SJCRH30 (cell line): ENCODE data around the gene SYTL1. TPM values are rescaled to one million over a fixed set of nuclear protein-coding genes. Genes with fewer than 3 reads are reported as not detected.

Source experiments
- DNase-seq, 2 experiments: peaks; one replicate each; pipeline ENCODE4 v3.0.0-alpha.2; 2015 to 2020
- H3K27ac ChIP-seq: fragments of 250-450 bp; sonication (Bioruptor Pico); 2 replicates; pipeline ENCODE4 v1.5.1; 2020; ENCODE audit warnings: mild to moderate bottlenecking, moderate library complexity
- H3K27me3 ChIP-seq: fragments of 250-450 bp; sonication (Bioruptor Pico); 2 replicates; pipeline ENCODE4 v1.5.1; 2020; ENCODE audit warnings: mild to moderate bottlenecking, moderate library complexity
- H3K36me3 ChIP-seq: fragments of 250-450 bp; sonication (Bioruptor Pico); 2 replicates; pipeline ENCODE4 v1.5.1; 2020; ENCODE audit warnings: mild to moderate bottlenecking, moderate library complexity
- H3K4me1 ChIP-seq: fragments of 250-450 bp; sonication (Bioruptor Pico); 2 replicates; pipeline ENCODE4 v1.5.1; 2020; ENCODE audit warnings: mild to moderate bottlenecking, moderate library complexity
- H3K4me3 ChIP-seq: fragments of 250-450 bp; sonication (Bioruptor Pico); 2 replicates; pipeline ENCODE4 v1.5.1; 2020; ENCODE audit warnings: mild to moderate bottlenecking, moderate library complexity
- H3K9me3 ChIP-seq: fragments of 250-450 bp; sonication (Bioruptor Pico); replicated peaks from 2 replicates; pipeline ENCODE4 v1.5.1; 2020; ENCODE audit warnings: mild to moderate bottlenecking, moderate library complexity
- total RNA-seq: library from RNA; depleted of rRNA; stranded (reverse); fragments of >200 nt; shearing (Covaris generic); gene quantifications from 2 replicates; pipeline ENCODE4 v1.2.3, GENCODE V29; 2014; rRNA removed

Gene SYTL1
- total RNA-seq, 1 experiment from 2014 or later: 0.47 TPM

DNA sequence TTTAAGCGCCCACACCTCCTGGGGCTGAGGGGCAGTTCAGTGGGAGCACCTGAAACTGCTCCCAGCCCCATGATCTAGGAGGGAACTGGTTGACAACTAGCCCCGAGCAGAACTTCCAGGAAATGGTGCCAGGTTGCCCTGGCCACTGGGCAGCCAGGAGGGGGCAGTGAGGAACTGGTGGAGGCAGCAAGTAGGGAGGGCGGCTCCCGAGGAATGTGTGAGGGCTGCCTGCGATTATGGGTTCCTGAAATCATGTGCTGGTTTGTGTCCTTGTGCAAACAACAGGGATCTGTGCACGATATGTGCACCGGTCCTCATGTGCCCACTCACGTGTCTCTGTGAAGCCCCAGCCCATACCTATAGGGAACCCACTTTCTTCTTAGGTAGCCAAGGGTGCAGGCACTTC lies 60.5 kb downstream of the SYTL1 start:
- Histone ChIP-seq H3K4me1 (peaks cover 30% of the 10 kb centered on the region), H3K27ac (peak overlapping the region; percentile 82), H3K36me3 (no peaks in the 10 kb centered on the region), H3K4me3 (no peak overlapping the region; the same call in 1 of the 2 replicates), H3K9me3 (no peaks in the 10 kb centered on the region), H3K27me3 (no peaks in the 10 kb centered on the region)
- peak; percentile 78 to 81 for DNase-seq

DNA sequence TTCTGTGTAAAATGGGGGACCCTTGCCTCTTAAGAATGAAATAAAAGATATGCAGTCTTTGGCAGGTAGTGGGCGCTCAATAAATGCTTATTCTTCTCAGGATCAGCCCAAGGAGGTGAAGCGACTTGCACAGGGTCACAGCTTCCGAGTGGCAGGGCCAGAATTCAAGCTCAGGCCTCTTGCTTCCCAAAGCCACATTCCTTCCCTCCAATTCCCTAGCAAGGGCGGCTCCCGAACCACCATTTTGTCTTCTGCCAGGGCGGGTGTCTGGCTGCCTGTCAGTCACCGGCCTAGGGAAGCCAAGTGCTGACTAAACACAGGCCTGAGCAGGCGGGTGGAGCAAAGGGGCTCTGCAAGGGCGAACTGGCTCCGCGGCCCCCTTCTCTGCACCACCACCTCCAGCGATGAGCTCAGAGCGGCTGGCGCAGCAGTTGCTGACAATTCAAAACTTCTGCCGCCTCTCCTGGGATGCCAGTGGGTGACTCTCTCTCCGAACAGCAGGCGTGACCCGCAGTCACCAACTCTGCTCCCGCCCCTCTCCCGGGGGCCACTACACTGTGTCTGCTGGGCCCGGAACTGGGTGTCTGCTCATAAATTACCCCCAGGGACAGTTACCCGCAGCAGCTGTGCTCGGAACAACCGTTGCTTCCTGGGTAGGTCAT lies 61.4 kb downstream of the SYTL1 start:
- Histone ChIP-seq H3K27ac (peak overlapping the region; percentile 82), H3K4me3 (peak overlapping the region; percentile 18)
- DNase-seq: peak; percentile 94

More for the DNA sequence above, 61.4 kb downstream of the SYTL1 start:
- H3K36me3 ChIP-seq: no peaks in the 10 kb centered on the region
- no peaks in the 10 kb centered on the region for H3K9me3 ChIP-seq
- no peaks in the 10 kb centered on the region for H3K27me3 ChIP-seq
- peaks cover 30% of the 10 kb centered on the region for H3K4me1 ChIP-seq

Other genes with a start within 250 kb of the SYTL1 start
- gene SLC9A1, start 186.9 kb upstream of the SYTL1 start, total RNA-seq: 7.4 and 8.4 TPM in 2 replicates
- gene WDTC1, start 107.4 kb upstream of the SYTL1 start, total RNA-seq: 15.1 and 16.2 TPM in 2 replicates
- gene TMEM222, start 19.9 kb upstream of the SYTL1 start, total RNA-seq: 26.0 and 26.1 TPM in 2 replicates
- 8.2 and 10.0 TPM in 2 replicates for gene MAP3K6, start 24.9 kb downstream of the SYTL1 start, total RNA-seq
- gene FCN3, start 32.8 kb downstream of the SYTL1 start, total RNA-seq: not detected in 2 replicates
- gene CD164L2, start 41.3 kb downstream of the SYTL1 start, total RNA-seq: not detected in 2 replicates
- gene GPR3, start 50.6 kb downstream of the SYTL1 start, total RNA-seq: 8.3 TPM in 2 replicates
- gene WASF2, start 148.1 kb downstream of the SYTL1 start, total RNA-seq: 38.2 and 43.6 TPM in 2 replicates